Measurements from ENCODE around the gene EXTL2. TPM values are rescaled to one million over a fixed set of nuclear protein-coding genes. Genes with fewer than 3 reads are reported as not detected.
"Not testable (repeated sequence)": the region's sequence is repeated elsewhere in the genome, so short reads cannot be mapped to it uniquely, and the experiment has no call there.

EXTL2 gene, protein sequence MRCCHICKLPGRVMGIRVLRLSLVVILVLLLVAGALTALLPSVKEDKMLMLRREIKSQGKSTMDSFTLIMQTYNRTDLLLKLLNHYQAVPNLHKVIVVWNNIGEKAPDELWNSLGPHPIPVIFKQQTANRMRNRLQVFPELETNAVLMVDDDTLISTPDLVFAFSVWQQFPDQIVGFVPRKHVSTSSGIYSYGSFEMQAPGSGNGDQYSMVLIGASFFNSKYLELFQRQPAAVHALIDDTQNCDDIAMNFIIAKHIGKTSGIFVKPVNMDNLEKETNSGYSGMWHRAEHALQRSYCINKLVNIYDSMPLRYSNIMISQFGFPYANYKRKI
- total RNA-seq (2014; rRNA removed; shearing (Covaris generic)) = 19.6 and 24.1 TPM in 2 replicates
- 28.2 and 35.3 TPM in 2 replicates for polyA plus RNA-seq (2015; cell fraction: cytosol; rRNA removed)
- polyA plus RNA-seq (2015; cell fraction: nucleus; rRNA removed) = 61.8 and 75.7 TPM in 2 replicates

DNA sequence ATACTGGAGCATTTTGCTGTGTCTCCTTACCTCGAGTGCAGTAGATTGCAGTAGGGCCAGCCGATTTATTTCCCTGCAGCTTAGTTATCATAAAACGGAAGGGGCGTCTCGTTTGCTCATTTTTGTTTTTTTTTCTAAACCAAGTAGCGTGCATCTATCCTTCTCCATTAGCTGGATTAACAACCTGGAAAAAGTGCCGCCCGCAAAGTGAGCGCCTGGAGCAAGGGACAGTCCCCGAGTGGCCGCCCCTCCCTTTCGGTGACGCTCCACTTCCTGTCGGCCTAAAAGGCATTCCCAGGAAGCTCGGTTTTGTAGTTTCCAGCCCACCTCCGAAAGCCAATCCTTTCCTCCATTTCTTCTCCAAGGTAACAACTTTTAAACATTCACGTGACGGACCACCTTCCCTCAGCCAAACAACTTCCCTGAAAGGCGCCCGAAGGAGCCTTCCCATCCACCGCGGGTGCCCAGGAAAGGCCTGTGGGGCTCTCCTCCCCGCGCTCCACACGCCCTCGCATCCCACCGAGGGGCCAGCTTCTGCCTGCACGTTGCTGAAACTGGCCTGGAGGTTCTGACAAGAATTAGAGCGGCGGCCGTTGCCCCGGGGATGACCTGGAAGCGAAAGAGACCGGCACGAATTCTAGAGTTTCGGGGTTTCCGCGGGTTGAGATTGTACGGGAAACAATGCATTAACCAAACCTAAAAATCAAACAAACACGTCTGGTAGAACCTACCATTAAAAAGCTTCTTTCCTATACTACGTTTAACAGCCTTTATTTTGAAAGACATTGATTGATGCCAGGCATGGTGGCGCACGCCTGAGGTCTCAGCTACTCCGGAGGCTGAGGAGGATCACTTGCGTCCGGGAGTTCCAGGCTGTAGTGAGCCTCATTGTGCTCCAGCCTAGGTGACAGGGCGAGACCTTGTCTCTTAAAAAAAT lies at the start of gene EXTL2:
Gene EXTL2, minus strand, starts transcription at position 240 of the 937 bp plus-strand sequence. CDS start 6,085 bp downstream, outside the sequence.
- DNase-seq (ENCODE audit: low read depth) = peak; percentile 95

DNA sequence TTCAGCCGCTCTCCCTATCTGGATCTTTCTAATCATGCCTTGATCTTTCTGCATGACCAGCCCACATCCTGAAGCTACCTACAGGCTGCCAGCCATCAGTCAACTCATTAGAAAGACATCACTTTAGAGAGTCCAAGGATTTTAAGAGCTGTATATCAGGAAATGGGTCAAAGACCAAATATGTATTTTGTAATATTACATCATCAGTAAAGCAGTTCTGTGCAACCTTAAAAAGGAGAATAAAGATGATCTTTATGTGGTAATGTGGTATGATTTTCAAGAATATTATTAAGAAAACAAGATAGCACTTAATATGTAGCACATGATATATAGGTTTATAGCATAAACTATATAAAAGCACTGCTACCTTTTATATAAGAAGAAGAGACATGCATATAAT lies 48.9 kb upstream of the EXTL2 start:
- no peak for DNase-seq (ENCODE audit: low read depth)

DNA sequence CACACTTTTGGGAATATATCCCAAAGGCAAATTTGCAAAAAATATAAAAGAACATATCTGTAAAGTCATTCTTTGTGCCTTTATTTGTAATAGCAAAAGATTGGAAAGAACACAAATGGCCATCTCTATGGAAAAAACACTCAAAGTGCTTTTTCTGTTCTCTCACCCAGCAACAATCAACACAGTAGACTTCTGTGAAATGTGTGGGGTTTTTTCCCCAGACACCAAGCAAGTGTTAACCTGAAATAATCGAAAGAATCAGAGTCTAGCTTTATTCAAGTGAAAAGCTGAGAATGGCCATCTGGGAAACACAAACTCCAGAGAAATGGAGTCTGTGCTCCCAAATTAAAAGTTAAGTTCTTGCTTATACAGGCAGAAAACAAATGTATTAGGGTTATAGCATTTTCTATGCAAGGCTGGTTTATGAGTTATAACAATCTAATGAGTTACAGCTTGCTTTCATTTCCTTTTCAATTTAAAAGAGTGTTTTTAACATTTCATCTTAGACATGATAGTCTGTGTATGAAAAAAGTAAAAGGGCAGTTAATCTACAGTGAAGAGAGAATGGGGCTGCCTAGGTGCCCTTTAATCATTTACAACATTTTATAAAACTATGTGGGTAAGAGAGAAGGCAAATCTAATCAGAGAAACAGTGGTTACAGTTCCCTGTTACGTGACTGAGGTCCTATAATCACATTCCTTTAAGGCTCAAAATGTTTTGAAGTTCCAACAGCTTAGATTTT lies 47.8 kb upstream of the EXTL2 start:
- DNase-seq (ENCODE audit: low read depth) = no peak

DNA sequence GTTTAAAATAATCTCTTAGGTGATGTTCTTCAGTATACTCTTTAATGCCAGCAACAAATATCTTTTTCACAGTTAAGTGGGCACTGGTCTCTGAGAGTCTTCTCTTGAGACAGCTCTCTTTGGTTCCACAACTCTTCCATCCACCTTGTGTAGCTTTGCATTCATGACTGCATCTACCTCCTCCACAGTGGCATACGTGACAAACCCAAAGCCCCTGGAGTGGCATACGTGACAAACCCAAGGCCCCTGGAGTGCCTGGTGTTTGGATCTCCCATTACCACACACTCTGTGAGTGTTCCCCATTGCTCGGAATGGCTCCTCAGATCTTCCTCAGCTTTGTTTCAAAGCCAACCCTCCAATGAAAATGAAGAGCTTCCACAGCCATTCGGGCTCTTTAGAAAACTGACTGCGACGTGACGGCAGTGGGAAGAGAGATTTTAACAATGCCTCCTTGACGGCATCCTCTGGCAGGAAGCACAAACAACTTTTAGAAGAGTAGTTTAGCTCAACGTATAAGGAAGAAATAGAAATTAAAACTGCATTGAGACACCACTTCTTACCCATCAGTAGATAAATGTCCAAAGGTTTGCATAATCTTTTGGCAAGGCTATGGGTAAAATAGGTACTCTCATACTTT lies 47.1 kb upstream of the EXTL2 start:
- no peak for DNase-seq (ENCODE audit: low read depth)

DNA sequence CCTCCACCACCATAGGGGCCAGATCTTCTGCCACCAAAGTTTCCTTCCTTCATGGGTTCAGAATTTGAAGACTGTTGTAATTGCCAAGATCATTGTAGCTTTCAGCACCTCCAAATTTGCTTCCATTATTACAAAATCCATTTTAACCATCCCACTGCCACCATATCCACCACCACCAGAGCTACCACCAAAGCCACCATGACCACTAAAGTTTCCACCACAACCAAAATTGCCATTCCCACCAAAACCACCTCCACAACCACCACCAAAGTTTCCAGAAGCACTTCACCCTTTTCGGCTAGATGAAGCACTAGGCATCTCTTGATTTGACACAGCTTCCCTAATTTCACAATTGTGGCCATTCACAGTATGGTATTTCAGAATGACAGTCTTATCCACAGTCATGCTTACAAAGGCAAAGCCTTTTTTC lies 46.5 kb upstream of the EXTL2 start:
- no peak for DNase-seq (ENCODE audit: low read depth)

DNA sequence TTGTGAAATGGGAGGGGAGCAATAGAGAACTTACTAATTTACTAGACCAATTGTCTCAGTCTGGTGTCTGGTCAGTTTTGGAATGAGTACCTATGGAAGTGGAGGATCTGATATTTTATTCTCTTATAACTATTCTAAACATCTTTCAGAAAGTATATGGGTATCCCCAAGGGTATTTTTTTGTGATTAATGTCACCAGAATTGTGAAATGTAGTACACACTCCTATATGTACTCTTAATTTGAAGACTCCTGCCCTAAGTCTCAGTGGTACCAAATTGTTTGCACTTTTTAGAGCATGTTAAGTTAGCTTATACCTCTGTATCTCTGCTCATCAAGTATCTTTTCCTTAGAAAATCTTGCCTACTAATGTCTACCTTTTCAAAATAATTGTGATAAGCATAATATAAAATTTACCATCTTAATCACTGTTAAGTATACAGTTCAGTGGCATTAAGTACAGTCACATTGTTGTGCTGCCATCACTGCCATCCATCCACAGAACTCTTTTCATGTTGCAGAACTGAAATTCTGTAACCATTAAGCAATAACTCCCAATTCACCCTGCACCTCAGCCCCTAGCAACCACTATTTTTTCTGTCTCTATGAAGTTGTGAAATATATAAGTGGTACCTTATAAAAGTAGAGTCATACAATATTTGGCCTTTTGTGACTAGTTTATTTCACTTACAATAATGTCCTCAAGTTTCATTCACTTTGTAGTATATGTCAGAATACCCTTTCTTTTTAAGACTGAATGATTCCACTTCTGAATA lies 41.7 kb upstream of the EXTL2 start:
- DNase-seq (ENCODE audit: low read depth) = no peak

DNA sequence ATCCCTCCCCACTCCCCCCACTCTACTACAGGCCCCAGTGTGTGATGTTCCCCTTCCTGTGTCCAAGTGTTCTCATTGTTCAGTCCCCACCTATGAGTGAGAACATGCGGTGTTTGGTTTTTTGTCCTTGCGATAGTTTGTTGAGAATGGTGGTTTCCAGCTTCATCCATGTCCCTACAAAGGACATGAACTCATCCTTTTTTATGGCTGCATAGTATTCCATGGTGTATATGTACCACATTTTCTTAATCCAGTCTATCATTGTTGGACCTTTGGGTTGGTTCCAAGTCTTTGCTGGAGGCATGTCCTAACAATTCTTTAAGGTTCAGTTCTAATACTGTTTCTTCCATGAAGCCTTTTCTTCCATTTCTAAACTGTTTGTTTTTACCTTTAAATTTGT lies 38.9 kb upstream of the EXTL2 start:
- DNase-seq (ENCODE audit: low read depth) = not testable (repeated sequence)

DNA sequence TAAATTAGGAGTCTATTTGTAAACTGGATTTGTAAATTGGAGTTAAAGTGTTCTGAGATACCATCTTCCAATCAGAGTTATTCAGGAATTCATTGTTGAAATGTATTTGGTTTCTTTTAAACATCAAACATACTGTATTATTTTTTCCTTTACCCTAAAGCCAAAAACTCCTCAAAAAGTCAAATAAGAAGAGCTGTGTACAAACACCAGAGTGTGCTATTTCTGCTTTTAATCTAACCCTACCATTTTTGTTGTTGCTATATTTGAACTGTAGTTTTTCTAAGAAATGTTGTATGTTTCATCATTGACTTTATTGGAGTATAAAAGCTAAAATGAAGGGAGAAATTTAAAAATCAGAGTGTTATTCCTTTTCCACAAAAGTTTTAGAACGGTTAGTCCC lies 37.1 kb upstream of the EXTL2 start:
- DNase-seq (ENCODE audit: low read depth) = no peak

DNA sequence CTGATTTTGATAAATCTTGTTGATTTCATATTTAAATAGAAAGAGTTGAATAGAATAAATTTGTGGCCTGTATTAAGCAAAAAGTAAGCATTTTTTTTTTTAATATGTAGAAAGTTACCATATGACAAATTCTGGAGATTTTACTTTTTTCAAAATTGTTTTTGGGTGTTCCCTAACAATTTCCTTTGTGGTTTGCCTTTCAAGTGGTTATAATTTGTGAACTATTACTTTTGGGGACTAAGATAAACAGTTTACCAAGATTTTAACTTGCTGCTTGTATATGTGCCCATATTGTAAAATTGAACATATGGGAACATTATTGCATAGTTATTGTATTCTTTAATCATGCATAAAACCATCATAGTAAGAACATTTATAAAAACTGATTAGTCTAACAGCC lies 35.9 kb upstream of the EXTL2 start:
- DNase-seq (ENCODE audit: low read depth) = no peak

DNA sequence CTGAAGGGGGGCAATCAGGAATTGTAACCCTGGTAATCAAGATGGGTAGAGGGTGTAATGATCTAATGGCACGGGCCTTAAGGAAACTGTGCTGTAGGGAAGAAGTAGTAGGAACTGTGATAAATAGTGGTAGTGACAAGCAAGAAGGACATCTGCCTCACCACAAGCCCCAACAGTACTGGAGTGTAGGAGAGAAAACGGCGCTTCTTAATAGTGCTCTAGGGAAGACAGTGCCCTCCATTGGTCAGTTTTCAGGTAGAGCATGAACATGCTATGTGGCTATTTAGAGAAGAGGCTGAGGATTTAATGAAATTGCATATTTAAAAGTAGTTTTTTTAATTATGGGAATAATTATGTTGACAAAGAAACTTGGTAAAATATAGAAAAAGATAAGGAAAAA lies 33.5 kb upstream of the EXTL2 start:
- no peak for DNase-seq (ENCODE audit: low read depth)

DNA sequence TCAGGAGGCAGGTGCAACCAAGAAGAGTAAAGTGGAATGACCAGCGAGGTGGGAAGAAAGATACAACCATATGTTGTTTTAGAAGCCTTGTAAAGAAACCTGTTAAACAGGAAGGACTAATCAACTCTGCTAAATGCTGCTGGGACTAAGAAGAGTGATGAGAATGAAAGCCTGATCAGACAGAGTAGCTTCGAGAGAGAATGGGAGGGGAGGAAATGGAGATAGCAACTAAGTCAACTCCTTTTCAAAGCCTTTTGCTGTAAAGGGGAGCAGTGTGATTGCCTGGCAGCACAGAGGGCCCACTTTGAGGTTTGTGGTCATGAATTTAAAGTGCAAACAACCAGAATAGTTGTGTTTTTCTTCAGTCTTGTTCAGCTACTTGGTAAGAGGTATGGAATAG lies 32.6 kb upstream of the EXTL2 start:
- DNase-seq (ENCODE audit: low read depth) = no peak

DNA sequence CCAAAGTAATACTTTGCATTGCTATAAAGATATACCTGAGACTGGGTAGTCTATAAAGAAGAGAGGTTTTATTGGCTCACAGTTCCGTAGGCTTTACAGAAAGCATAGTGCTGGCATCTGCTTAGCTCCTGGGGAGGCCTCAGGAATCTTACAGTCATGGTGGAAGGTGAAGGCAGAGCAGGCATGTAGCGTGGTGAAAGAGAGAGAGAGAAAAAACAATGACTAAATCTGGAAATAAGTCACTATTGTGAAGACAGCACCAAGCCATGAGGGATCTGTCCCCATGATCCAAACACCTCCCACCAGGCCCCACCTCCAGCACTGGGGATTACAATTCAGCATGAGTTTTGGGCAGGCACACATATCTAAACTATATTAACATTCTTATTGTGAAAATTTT lies 31.6 kb upstream of the EXTL2 start:
- no peak for DNase-seq (ENCODE audit: low read depth)

DNA sequence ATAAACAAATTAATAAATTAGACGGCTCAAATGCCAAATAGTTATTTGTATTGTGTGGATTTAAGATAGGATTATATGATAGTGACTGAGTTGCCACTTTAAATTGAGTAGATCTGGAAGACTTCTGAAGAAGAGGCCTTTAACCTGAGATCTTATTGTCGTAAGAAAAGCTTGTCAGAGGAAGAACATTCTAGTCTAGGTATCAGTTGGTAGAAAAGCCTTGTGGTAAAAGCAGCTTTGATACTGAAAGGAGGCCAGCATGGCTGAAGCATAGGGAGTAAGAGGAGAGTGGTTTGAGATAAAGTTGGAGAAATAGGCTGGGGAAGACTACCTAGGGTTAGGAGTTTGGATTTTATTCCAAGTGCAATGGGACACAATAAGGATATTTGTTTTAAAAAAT lies 30.3 kb upstream of the EXTL2 start:
- no peak for DNase-seq (ENCODE audit: low read depth)

DNA sequence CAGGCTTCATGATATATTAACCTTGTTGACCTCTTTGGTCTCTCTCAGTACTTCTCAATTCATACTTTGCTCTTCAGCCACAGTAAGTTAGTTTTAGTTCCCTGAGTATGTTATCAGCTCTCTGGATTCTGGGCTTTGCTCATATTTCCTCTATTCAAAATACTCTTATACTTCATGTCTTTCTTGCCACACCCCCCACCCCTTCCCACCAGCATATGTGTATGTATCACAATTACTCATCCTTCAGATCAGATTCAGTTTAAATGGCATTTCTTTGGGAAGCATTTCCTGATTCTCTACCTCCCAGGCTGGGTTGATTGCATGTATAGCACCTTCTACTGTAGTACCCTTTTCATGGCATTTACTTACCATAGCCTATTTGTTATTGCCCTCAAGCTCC lies 29.6 kb upstream of the EXTL2 start:
- peak; percentile 58 for DNase-seq (ENCODE audit: low read depth)

DNA sequence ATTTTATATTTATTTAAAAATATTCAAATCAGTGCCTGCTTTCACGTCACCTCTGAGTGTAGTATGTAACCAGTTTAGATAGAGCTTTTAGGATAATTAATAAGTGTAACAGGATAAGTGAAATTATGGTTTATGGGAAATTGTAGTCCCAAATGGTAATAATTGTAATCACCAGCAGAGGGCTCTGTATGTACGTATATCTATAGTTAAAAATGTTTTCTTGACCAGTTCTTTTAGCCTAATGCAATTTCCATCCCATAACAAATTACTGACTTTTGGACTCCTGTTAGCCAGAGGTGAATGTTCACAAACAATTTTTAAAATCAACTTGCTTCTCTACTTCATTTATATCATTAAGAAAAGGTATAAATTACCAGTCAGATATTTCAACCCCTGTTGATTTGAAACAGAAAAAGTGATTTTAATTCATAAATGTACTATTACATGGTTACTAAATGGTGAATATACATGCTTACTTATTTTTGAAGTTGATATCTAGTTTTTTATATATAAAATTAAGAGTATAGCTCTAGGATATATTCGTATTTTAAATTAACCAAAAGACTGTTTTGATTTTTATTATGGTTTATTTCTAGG lies 26.6 kb upstream of the EXTL2 start:
- DNase-seq (ENCODE audit: low read depth) = peak; percentile 47

DNA sequence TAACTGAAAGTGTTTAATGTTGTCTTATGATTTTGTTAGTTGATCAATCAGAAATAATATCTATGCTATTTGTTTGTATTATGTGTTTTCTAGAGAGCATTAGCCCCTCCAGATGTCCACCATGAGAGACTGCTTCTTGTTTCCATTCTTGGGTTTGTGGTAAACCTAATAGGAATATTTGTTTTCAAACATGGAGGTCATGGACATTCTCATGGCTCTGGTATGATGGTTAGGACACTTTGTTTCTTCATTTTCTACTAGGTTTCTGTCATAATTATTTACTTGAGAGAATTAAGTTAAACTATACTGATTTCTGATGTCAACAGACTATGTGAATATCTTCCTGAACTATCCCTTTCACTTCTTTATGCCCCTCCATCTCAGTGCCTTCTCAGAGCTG lies 17.4 kb upstream of the EXTL2 start:
- no peak for DNase-seq (ENCODE audit: low read depth)

DNA sequence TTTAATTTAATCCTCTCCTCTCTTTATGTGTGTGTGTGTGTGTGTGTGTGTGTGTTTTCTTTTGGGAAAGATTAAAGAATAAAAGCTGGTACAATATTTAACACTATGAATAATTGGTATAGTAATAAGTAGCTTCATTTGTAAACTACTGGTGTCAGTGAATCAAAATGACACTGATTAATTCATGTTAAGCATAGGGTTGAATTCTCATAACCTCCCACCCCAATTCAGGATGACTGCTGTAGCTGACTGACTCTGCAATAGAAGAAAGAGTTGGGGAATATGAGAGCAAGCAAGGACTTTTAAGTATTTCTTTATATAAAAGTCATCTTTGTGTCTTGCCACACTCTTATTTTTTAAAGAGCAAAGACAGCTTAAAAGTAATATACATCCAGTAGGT lies 14.4 kb upstream of the EXTL2 start:
- no peak for DNase-seq (ENCODE audit: low read depth)

DNA sequence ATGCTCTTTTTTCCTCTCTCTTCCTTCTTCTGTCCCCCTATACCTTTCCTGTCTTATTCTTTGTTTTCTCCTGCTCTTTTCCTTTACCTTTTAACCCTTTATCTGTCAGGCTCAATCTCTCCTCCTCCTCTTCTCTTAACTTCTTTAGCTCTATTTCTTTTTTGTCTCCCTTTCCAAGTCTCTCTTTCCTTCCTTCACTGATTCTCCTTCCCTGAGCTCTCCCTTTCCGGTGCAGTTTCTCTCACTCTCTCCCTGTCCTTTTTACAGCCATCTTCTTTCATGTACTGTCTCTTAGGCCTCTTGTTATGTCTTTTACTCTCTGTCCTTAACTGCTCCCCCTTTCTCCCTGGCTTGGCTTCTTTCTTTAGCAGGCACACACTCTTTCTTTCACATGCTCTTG lies 13.2 kb upstream of the EXTL2 start:
- no peak for DNase-seq (ENCODE audit: low read depth)

DNA sequence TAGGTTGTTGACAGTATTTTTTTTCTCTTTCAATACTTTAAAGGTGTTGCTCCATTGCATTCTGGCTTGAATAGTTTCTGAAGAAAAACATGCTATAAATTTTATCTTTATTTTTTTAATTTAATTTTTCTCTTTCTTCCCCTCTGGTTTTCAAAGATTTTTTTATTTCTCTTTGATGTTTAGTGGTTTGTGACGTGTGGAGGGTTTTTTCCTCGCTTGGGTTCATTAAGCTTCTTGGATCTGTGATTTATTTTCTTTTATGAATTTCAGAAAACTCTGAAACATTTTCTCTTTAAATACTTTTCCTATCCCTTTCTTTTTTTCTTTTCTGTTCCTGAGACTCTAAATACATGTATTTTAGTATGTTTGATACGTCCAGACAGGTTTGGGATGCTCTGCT lies 10.5 kb upstream of the EXTL2 start:
- no peak for DNase-seq (ENCODE audit: low read depth)

DNA sequence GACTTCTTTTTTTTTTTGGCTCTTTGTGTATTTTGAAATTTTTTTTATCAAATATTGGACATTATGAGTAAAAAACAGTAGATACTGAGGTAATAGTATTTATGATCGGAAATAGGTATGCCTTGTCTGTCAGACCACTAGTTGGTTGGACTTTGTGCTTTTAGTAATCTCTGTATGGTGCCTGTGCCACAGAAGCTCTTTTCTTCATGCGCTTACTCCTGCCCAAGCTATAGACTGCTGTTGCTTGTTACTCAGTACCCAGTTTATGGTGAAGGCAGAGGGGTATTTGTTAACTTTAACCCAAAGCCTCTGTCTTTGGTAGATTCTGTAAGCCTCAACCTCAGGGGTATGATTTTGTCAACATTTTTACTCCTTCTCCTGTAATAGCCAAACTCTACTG lies 9.9 kb upstream of the EXTL2 start:
- DNase-seq (ENCODE audit: low read depth) = no peak

Measured in HT1080 (cell line).